Mesendoderm (in vitro differentiated cells): ENCODE results near the gene CLK4.

Experiments used
- DNase-seq: peaks from one replicate; pipeline ENCODE4 v3.0.0; 2013
- H2AK5ac ChIP-seq: 2 replicates; pipeline ENCODE4 v1.6.1; 2013; ENCODE audit warnings: low read length, inconsistent platforms
- H2BK120ac ChIP-seq: 2 replicates; pipeline ENCODE4 v1.6.1; 2013; ENCODE audit warnings: low read depth, mild to moderate bottlenecking, low read length, moderate library complexity, mixed read lengths
- H2BK15ac ChIP-seq: replicated peaks from 2 replicates; pipeline ENCODE4 v1.6.1; 2013; ENCODE audit warnings: low read depth, mild to moderate bottlenecking, moderate library complexity
- H2BK5ac ChIP-seq: 2 replicates; pipeline ENCODE4 v1.6.1; 2013; ENCODE audit warnings: low read length, inconsistent platforms
- H3K18ac ChIP-seq: 2 replicates; pipeline ENCODE4 v1.6.1; 2013; ENCODE audit warnings: mild to moderate bottlenecking, low read length, mixed read lengths
- H3K23ac ChIP-seq: one replicate; pipeline ENCODE4 v1.6.1; 2013; ENCODE audit warnings: low read length
- H3K27ac ChIP-seq: 2 replicates; pipeline ENCODE4 v1.5.1; 2013; ENCODE audit warnings: low read depth, mild to moderate bottlenecking, inconsistent platforms, low read length, moderate library complexity
- H3K27me3 ChIP-seq: 2 replicates; pipeline ENCODE4 v1.6.1; 2013; ENCODE audit warnings: low read length, control low read depth, mild to moderate bottlenecking, inconsistent platforms; ENCODE audit not compliant: insufficient read depth, poor library complexity
- H3K36me3 ChIP-seq: 2 replicates; pipeline ENCODE4 v1.6.1; 2013; ENCODE audit warnings: low read length, inconsistent platforms; ENCODE audit not compliant: control insufficient read depth, insufficient read depth
- H3K4ac ChIP-seq: one replicate; pipeline ENCODE4 v1.6.1; 2013; ENCODE audit warnings: low read depth, mild to moderate bottlenecking, low read length, moderate library complexity
- H3K4me1 ChIP-seq: 2 replicates; pipeline ENCODE4 v1.6.1; 2013; ENCODE audit warnings: low read depth, low read length, inconsistent platforms; ENCODE audit not compliant: control insufficient read depth
- H3K4me2 ChIP-seq: 2 replicates; pipeline ENCODE4 v1.6.1; 2013; ENCODE audit warnings: low read length
- H3K4me3 ChIP-seq: 2 replicates; pipeline ENCODE4 v1.5.1; 2013; ENCODE audit warnings: mild to moderate bottlenecking, low read length
- H3K56ac ChIP-seq: one replicate; pipeline ENCODE4 v1.6.1; 2013; ENCODE audit warnings: low read length
- H3K79me1 ChIP-seq: 2 replicates; pipeline ENCODE4 v1.6.1; 2013; ENCODE audit warnings: low read length, inconsistent platforms
- H3K79me2 ChIP-seq: 2 replicates; pipeline ENCODE4 v1.6.1; 2013; ENCODE audit warnings: mild to moderate bottlenecking, low read length; ENCODE audit not compliant: control insufficient read depth, insufficient read depth
- H3K9ac ChIP-seq: 2 replicates; pipeline ENCODE4 v1.6.1; 2013; ENCODE audit warnings: low read length, inconsistent platforms
- H4K5ac ChIP-seq: one replicate; pipeline ENCODE4 v1.6.1; 2013; ENCODE audit warnings: low read length
- H4K8ac ChIP-seq: one replicate; pipeline ENCODE4 v1.6.1; 2013; ENCODE audit warnings: low read depth, mild to moderate bottlenecking, control low read depth, low read length, moderate library complexity
- WGBS: extraction: QIAGEN DNeasy Blood & Tissue Kit; methylation state at CpG from one replicate; pipeline ENCODE4 v1.1.7; 2013; ENCODE audit warnings: low lambda C conversion rate, missing lambda C conversion rate; ENCODE audit not compliant: insufficient coverage; ENCODE audit errors: extremely low coverage; 5-methylcytosine and 5-hydroxymethylcytosine counted together

Gene CLK4

GRCh38 chr5:178583279-178583678, 43.6 kb downstream of the CLK4 start:
- Histone ChIP-seq H3K56ac (no peak overlapping the region), H3K23ac (no peak overlapping the region), H3K27me3 (no peaks in the 10 kb centered on the region), H3K27ac (no peak overlapping the region), H2AK5ac (no peak overlapping the region), H3K18ac (no peak overlapping the region), H4K5ac (no peak overlapping the region), H3K9ac (no peak overlapping the region), H3K4me1 (peaks cover 3% of the 10 kb centered on the region), H2BK5ac (no peak overlapping the region), H3K4me2 (no peak overlapping the region), H3K4ac (no peak overlapping the region), H2BK15ac (no peak overlapping the region), H3K79me2 (no peaks in the 10 kb centered on the region), H2BK120ac (no peak overlapping the region), H3K4me3 (no peak overlapping the region), H3K36me3 (no peaks in the 10 kb centered on the region), H3K79me1 (peaks cover 4% of the 10 kb centered on the region), H4K8ac (no peak overlapping the region)
- no CpG with 5 or more reads among the region's 8 CpGs for WGBS
- DNase-seq, result no peak

- Histone ChIP-seq H3K27me3 (no peaks in the 10 kb centered on the region), H3K9ac (no peak overlapping the region), H2BK5ac (no peak overlapping the region), H3K23ac (peak overlapping the region; percentile 37), H3K4me1 (peaks cover 5% of the 10 kb centered on the region), H3K18ac (no peak overlapping the region), H3K36me3 (no peaks in the 10 kb centered on the region), H4K5ac (no peak overlapping the region), H3K4me2 (no peak overlapping the region), H4K8ac (no peak overlapping the region), H3K79me2 (no peaks in the 10 kb centered on the region), H3K27ac (no peak overlapping the region), H3K4ac (no peak overlapping the region), H3K56ac (peak overlapping the region; percentile 31), H2BK15ac (no peak overlapping the region), H3K79me1 (peaks cover 7% of the 10 kb centered on the region), H2BK120ac (no peak overlapping the region), H3K4me3 (no peak overlapping the region), H2AK5ac (no peak overlapping the region)
- no peak for DNase-seq
- no CpG with 5 or more reads among the region's 13 CpGs for WGBS
Observed at GRCh38 chr5:178582291-178582690, 44.6 kb downstream of the CLK4 start.

GRCh38 chr5:178581621-178582020, 45.2 kb downstream of the CLK4 start:
- Histone ChIP-seq H3K36me3 (no peaks in the 10 kb centered on the region), H4K8ac (no peak overlapping the region), H3K79me2 (no peaks in the 10 kb centered on the region), H3K9ac (no peak overlapping the region), H3K4me1 (peaks cover 5% of the 10 kb centered on the region), H3K18ac (no peak overlapping the region), H3K27ac (no peak overlapping the region), H3K79me1 (peaks cover 7% of the 10 kb centered on the region), H2AK5ac (no peak overlapping the region), H3K4me3 (no peak overlapping the region), H2BK120ac (no peak overlapping the region), H3K23ac (no peak overlapping the region), H2BK15ac (no peak overlapping the region), H3K4ac (no peak overlapping the region), H2BK5ac (no peak overlapping the region), H4K5ac (no peak overlapping the region), H3K4me2 (no peak overlapping the region), H3K56ac (no peak overlapping the region), H3K27me3 (no peaks in the 10 kb centered on the region)
- no peak for DNase-seq
- WGBS, result no CpG with 5 or more reads among the region's 3 CpGs

GRCh38 chr5:178580271-178580955, 46.4 kb downstream of the CLK4 start:
- H3K36me3 ChIP-seq, result no peaks in the 10 kb centered on the region
- H2BK5ac ChIP-seq, result no peak overlapping the region
- H2AK5ac ChIP-seq, result no peak overlapping the region
- no peak overlapping the region for H4K8ac ChIP-seq
- no CpG with 5 or more reads among the region's 15 CpGs for WGBS
- no peak overlapping the region for H3K4me2 ChIP-seq
- H2BK15ac ChIP-seq, result no peak overlapping the region
- H3K23ac ChIP-seq, result no peak overlapping the region
- H2BK120ac ChIP-seq, result no peak overlapping the region
- no peak overlapping the region for H3K4me3 ChIP-seq
- H3K79me1 ChIP-seq, result peaks cover 8% of the 10 kb centered on the region
- no peak overlapping the region for H3K56ac ChIP-seq
- H3K4ac ChIP-seq, result no peak overlapping the region
- no peak overlapping the region for H4K5ac ChIP-seq
- no peak overlapping the region for H3K27ac ChIP-seq
- H3K9ac ChIP-seq, result no peak overlapping the region
- no peaks in the 10 kb centered on the region for H3K79me2 ChIP-seq
- DNase-seq, result no peak
- peaks cover 5% of the 10 kb centered on the region for H3K4me1 ChIP-seq
- no peak overlapping the region for H3K18ac ChIP-seq
- no peaks in the 10 kb centered on the region for H3K27me3 ChIP-seq

DNA sequence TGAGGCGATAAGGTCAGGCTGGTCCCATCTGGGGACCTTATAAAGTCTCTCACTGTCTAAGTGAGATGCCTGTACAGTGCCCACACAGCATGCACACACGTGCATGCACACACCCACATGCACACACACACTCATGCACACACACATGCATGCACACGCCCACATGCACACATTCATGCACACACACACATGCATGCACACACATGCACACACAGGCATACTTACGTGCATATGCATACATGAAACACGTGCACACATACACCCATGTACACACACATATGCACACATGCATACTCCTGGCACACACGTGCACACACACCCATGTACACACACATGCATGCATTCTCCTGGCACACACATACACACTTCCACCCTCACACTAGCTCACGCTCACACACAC, 48.9 kb downstream of the CLK4 start:
- Histone ChIP-seq H2BK5ac (peak overlapping the region; percentile 48), H3K4ac (peak overlapping the region; percentile 73)
- WGBS, result no CpG with 5 or more reads among the region's 7 CpGs

GRCh38 chr5:178577376-178577839, 49.4 kb downstream of the CLK4 start:
- H3K79me1 ChIP-seq, result peaks cover 5% of the 10 kb centered on the region
- H3K23ac ChIP-seq, result no peak overlapping the region
- H4K8ac ChIP-seq, result no peak overlapping the region
- peak; percentile 79 for DNase-seq
- H2BK15ac ChIP-seq, result no peak overlapping the region
- peak overlapping the region; percentile 73 for H3K4ac ChIP-seq
- no peaks in the 10 kb centered on the region for H3K36me3 ChIP-seq
- peaks cover 2% of the 10 kb centered on the region for H3K79me2 ChIP-seq
- no peak overlapping the region for H3K27ac ChIP-seq
- H3K4me2 ChIP-seq, result peak overlapping the region; percentile 14
- H2BK5ac ChIP-seq, result no peak overlapping the region
- no peak overlapping the region for H2AK5ac ChIP-seq
- peak overlapping the region; percentile 66 for H3K9ac ChIP-seq
- WGBS, result no CpG with 5 or more reads among the region's 31 CpGs
- H3K56ac ChIP-seq, result peak overlapping the region; percentile 81
- peaks cover 5% of the 10 kb centered on the region for H3K4me1 ChIP-seq
- no peaks in the 10 kb centered on the region for H3K27me3 ChIP-seq
- peak overlapping the region; percentile 3 for H2BK120ac ChIP-seq
- no peak overlapping the region for H3K4me3 ChIP-seq
- H4K5ac ChIP-seq, result no peak overlapping the region
- peak overlapping the region; percentile 94 for H3K18ac ChIP-seq

More for the DNA sequence above, 48.9 kb downstream of the CLK4 start:
- Histone ChIP-seq H3K9ac (peak overlapping the region; percentile 66), H3K23ac (no peak overlapping the region), H2AK5ac (peak overlapping the region; percentile 62), H3K4me1 (peaks cover 5% of the 10 kb centered on the region), H3K79me1 (peaks cover 5% of the 10 kb centered on the region), H3K27me3 (no peaks in the 10 kb centered on the region), H3K36me3 (no peaks in the 10 kb centered on the region), H2BK15ac (no peak overlapping the region), H3K4me3 (no peak overlapping the region), H3K4me2 (no peak overlapping the region), H3K79me2 (peaks cover 2% of the 10 kb centered on the region), H4K8ac (no peak overlapping the region), H2BK120ac (no peak overlapping the region), H3K27ac (no peak overlapping the region), H3K56ac (peak overlapping the region; percentile 68), H3K18ac (no peak overlapping the region), H4K5ac (no peak overlapping the region)
- DNase-seq, result no peak
